ENCODE data around the gene DCAKD. TPM values are rescaled to one million over a fixed set of nuclear protein-coding genes. Genes with fewer than 3 reads are reported as not detected.

DCAKD gene
- total RNA-seq, 1 donor, result 52.2 TPM

- no peak for TF ChIP-seq CTCF (IDR thresholded peaks at IDR 0.05; ENCODE audit: insufficient read depth, low read depth, low read length)
- DNase-seq (ENCODE audit: low read depth), result no peak
- H3K4me3 ChIP-seq (ENCODE audit: low read depth, low read length), result no peak overlapping the region
Observed at GRCh38 chr17:44996304-44996703, 55.1 kb downstream of the DCAKD start.

GRCh38 chr17:44995436-44996001, 55.9 kb downstream of the DCAKD start:
- no peak for DNase-seq (ENCODE audit: low read depth)
- TF ChIP-seq CTCF (IDR thresholded peaks at IDR 0.05; ENCODE audit: insufficient read depth, low read depth, low read length), result no peak
- H3K4me3 ChIP-seq (ENCODE audit: low read depth, low read length), result no peak overlapping the region

GRCh38 chr17:44992242-44992939, 59.0 kb downstream of the DCAKD start:
- H3K4me3 ChIP-seq (ENCODE audit: low read depth, low read length), result no peak overlapping the region
- DNase-seq (ENCODE audit: low read depth), result no peak
- no peak for TF ChIP-seq CTCF (IDR thresholded peaks at IDR 0.05; ENCODE audit: insufficient read depth, low read depth, low read length)

- TF ChIP-seq CTCF (IDR thresholded peaks at IDR 0.05; ENCODE audit: insufficient read depth, low read depth, low read length), result no peak
Observed at GRCh38 chr17:44990994-44991393, 60.4 kb downstream of the DCAKD start.

GRCh38 chr17:44989552-44990138, 61.8 kb downstream of the DCAKD start:
- DNase-seq (ENCODE audit: low read depth), result no peak
- H3K4me3 ChIP-seq (ENCODE audit: low read depth, low read length), result no peak overlapping the region
- no peak for TF ChIP-seq CTCF (IDR thresholded peaks at IDR 0.05; ENCODE audit: insufficient read depth, low read depth, low read length)

More at GRCh38 chr17:44990994-44991393, 60.4 kb downstream of the DCAKD start:
- DNase-seq (ENCODE audit: low read depth), result no peak
- H3K4me3 ChIP-seq (ENCODE audit: low read depth, low read length), result no peak overlapping the region

GRCh38 chr17:44988044-44988942, 63.1 kb downstream of the DCAKD start:
- H3K4me3 ChIP-seq (ENCODE audit: low read depth, low read length), result no peak overlapping the region
- DNase-seq (ENCODE audit: low read depth), result no peak
- no peak for TF ChIP-seq CTCF (IDR thresholded peaks at IDR 0.05; ENCODE audit: insufficient read depth, low read depth, low read length)
